ENCODE results near the gene PEDS1.
A peak's percentile ranks its signal among the peaks of the same experiment; 100 is the strongest.

DNA sequence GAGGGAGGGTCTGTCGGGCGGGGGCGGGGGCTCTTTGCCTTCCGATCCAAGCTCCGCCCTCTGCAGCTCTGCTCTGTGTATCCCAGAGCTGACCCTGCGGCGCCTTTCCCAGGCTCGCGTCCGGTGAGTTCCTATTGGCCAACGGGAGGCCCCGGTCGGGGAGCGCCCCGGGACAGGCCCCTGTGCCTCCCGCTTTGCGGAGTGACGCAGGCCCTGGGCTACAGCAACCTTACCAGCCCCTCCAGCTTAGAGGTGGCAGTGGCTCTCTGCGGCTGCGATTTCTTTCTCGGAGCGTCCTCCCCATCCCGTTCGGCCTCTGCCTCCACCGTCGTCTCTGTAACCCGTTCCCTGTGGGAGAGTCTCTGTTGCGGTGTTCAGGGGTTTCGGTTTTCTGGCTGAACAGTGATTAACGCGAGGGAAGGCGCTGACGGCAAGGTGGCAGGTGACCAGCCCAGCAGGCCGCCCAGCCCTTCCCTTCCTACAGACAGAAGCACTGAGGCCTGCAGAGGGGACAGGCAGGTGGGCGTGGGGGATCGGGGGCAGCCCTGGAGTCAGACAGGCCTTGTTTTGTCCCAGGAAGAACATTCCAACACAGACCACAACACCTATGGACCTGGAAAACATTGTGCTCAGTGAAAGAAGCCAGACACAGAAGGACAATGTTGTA, 19.0 kb upstream of the PEDS1 start:
- TF ChIP-seq, protein P1, sequence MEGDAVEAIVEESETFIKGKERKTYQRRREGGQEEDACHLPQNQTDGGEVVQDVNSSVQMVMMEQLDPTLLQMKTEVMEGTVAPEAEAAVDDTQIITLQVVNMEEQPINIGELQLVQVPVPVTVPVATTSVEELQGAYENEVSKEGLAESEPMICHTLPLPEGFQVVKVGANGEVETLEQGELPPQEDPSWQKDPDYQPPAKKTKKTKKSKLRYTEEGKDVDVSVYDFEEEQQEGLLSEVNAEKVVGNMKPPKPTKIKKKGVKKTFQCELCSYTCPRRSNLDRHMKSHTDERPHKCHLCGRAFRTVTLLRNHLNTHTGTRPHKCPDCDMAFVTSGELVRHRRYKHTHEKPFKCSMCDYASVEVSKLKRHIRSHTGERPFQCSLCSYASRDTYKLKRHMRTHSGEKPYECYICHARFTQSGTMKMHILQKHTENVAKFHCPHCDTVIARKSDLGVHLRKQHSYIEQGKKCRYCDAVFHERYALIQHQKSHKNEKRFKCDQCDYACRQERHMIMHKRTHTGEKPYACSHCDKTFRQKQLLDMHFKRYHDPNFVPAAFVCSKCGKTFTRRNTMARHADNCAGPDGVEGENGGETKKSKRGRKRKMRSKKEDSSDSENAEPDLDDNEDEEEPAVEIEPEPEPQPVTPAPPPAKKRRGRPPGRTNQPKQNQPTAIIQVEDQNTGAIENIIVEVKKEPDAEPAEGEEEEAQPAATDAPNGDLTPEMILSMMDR (IDR thresholded peaks at IDR 0.05), result no peak
- TF ChIP-seq POLR2AphosphoS5 (IDR thresholded peaks at IDR 0.05) (peak; percentile 76), POLR2A (IDR thresholded peaks at IDR 0.05) (peak; percentile 65)
